Lower lobe of right lung (tissue), 2 donors: ENCODE measurements around the gene VIPR1. TPM values are rescaled to one million over a fixed set of nuclear protein-coding genes. Genes with fewer than 3 reads are reported as not detected.

Experiments used
- ATAC-seq, 2 donors: fragments of 200-7000 bp; cut with Tn5 transposase; one replicate each; pipeline ENCODE4 v1.9.1; 2020 to 2022; ENCODE audit warnings: mild to moderate bottlenecking in 2 of 2, moderate library complexity in 2 of 2
- DNase-seq: peaks from one replicate; pipeline ENCODE4 v3.0.0-alpha.2; 2020
- H3K27ac ChIP-seq: fragments of 200-600 bp; one replicate; pipeline ENCODE4 v1.8.0; 2022
- H3K27me3 ChIP-seq: fragments of 200-600 bp; one replicate; pipeline ENCODE4 v1.8.0; 2022; ENCODE audit warnings: low read depth
- H3K36me3 ChIP-seq: fragments of 200-600 bp; one replicate; pipeline ENCODE4 v1.8.0; 2022; ENCODE audit warnings: mild to moderate bottlenecking
- H3K4me1 ChIP-seq: fragments of 200-600 bp; one replicate; pipeline ENCODE4 v1.8.0; 2022
- H3K4me3 ChIP-seq: fragments of 200-600 bp; one replicate; pipeline ENCODE4 v1.8.0; 2022; ENCODE audit warnings: mild to moderate bottlenecking
- H3K9me3 ChIP-seq: fragments of 200-600 bp; one replicate; pipeline ENCODE4 v1.8.0; 2022
- CTCF ChIP-seq: fragments of 200-600 bp; IDR thresholded peaks from one replicate; pipeline ENCODE4 v1.8.0; 2022; ENCODE audit warnings: antibody characterized with exemption, mild to moderate bottlenecking
- intact Hi-C: fragments of 100-400 bp; cut with DNase I; formaldehyde crosslinking; loops from one replicate; pipeline ENCODE4 v1.11.0; 2022
- total RNA-seq: library from RNA; stranded (reverse); fragmentation: NEBNext Ultra II Directional; extraction: Animal tissue kit (Norgen Biotek cat#: 25700); gene quantifications from one replicate; pipeline ENCODE4 v1.2.1, GENCODE V29; 2021
- donor health status: DM: no; HTN: yes; CAD: no; lungs with severe emphysema.

The VIPR1 gene
- total RNA-seq, 1 donor from 2014 or later, result 212 TPM

- ATAC-seq (no peak), DNase-seq (no peak)
- Histone ChIP-seq H3K4me1 (peaks cover 23% of the 10 kb centered on the region), H3K9me3 (no peaks in the 10 kb centered on the region), H3K4me3 (no peak overlapping the region), H3K27me3 (no peaks in the 10 kb centered on the region), H3K27ac (peak overlapping the region; percentile 32), H3K36me3 (peaks cover 45% of the 10 kb centered on the region)
- intact Hi-C loops, result no loop called here
- TF ChIP-seq CTCF, result no peak
Observed at GRCh38 chr3:42526616-42527367, 24.3 kb downstream of the VIPR1 start.

GRCh38 chr3:42527368-42527917 lies 25.0 kb downstream of the VIPR1 start:
- Histone ChIP-seq H3K36me3 (peaks cover 51% of the 10 kb centered on the region), H3K4me1 (peaks cover 23% of the 10 kb centered on the region), H3K27ac (peak overlapping the region; percentile 32), H3K27me3 (no peaks in the 10 kb centered on the region), H3K9me3 (no peaks in the 10 kb centered on the region), H3K4me3 (no peak overlapping the region)
- no peak for ATAC-seq
- TF ChIP-seq CTCF, result no peak
- intact Hi-C loops, result no loop called here
- DNase-seq, result peak; percentile 24

- H3K27me3 ChIP-seq, result no peaks in the 10 kb centered on the region
- intact Hi-C loops, result no loop called here
- ATAC-seq (peak in 1 of 2 donors; percentile 47), DNase-seq (peak; percentile 47)
- H3K36me3 ChIP-seq, result peaks cover 51% of the 10 kb centered on the region
- H3K4me1 ChIP-seq, result peaks cover 29% of the 10 kb centered on the region
- H3K27ac ChIP-seq, result peak overlapping the region; percentile 56
- no peak overlapping the region for H3K4me3 ChIP-seq
- TF ChIP-seq CTCF, result no peak
- H3K9me3 ChIP-seq, result no peaks in the 10 kb centered on the region
Observed at GRCh38 chr3:42529468-42529867, 27.0 kb downstream of the VIPR1 start.

GRCh38 chr3:42530073-42530472 lies 27.6 kb downstream of the VIPR1 start:
- peaks cover 52% of the 10 kb centered on the region for H3K36me3 ChIP-seq
- H3K4me3 ChIP-seq, result no peak overlapping the region
- no peak for TF ChIP-seq CTCF
- H3K27me3 ChIP-seq, result no peaks in the 10 kb centered on the region
- ATAC-seq (no peak), DNase-seq (no peak)
- H3K4me1 ChIP-seq, result peaks cover 29% of the 10 kb centered on the region
- peak overlapping the region; percentile 56 for H3K27ac ChIP-seq
- no peaks in the 10 kb centered on the region for H3K9me3 ChIP-seq
- intact Hi-C loops, result no loop called here

- Histone ChIP-seq H3K4me1 (peaks cover 29% of the 10 kb centered on the region), H3K27ac (peak overlapping the region; percentile 36), H3K9me3 (no peaks in the 10 kb centered on the region), H3K4me3 (no peak overlapping the region), H3K27me3 (no peaks in the 10 kb centered on the region), H3K36me3 (peaks cover 40% of the 10 kb centered on the region)
- TF ChIP-seq CTCF, result no peak
- ATAC-seq (no peak), DNase-seq (no peak)
- intact Hi-C loops, result no loop called here
Observed at GRCh38 chr3:42531470-42531869, 29.0 kb downstream of the VIPR1 start.
